H1 (cell line): Measurements from ENCODE around the gene CLCN3. TPM values are rescaled to one million over a fixed set of nuclear protein-coding genes. Genes with fewer than 3 reads are reported as not detected.

Source experiments
- ASH2L ChIP-seq: fragments of 200-600, 300-600 bp; sonication (generic); IDR thresholded peaks from one replicate; pipeline ENCODE4 v1.7.1; 2017; ENCODE audit warnings: low read length
- BCL11A ChIP-seq, 2 experiments: IDR thresholded peaks; one replicate each; pipeline ENCODE4 v1.6.1; 2011; ENCODE audit warnings: low read depth in 2 of 2, low read length in 2 of 2, mild to moderate bottlenecking in 2 of 2
- CHD1 ChIP-seq: IDR thresholded peaks from 2 replicates; pipeline ENCODE4 v1.6.1; 2012; ENCODE audit warnings: low read depth, low read length, improper control_type of control experiment
- CTBP2 ChIP-seq: IDR thresholded peaks from 2 replicates; pipeline ENCODE4 v1.7.0; 2011; ENCODE audit warnings: borderline replicate concordance, mild to moderate bottlenecking, moderate library complexity, mixed read lengths, low read length; ENCODE audit not compliant: insufficient read depth, insufficient read length
- FOSL1 ChIP-seq: IDR thresholded peaks from 2 replicates; pipeline ENCODE4 v1.6.1; 2011; ENCODE audit warnings: mild to moderate bottlenecking, low read depth, low read length, moderate library complexity; ENCODE audit not compliant: insufficient read depth
- JUN ChIP-seq: IDR thresholded peaks from 2 replicates; pipeline ENCODE4 v1.6.1; 2011; ENCODE audit warnings: low read depth, mild to moderate bottlenecking, improper control_type of control experiment, low read length
- KDM1A ChIP-seq: fragments of 200-600, 300-600 bp; sonication (generic); IDR thresholded peaks from 2 replicates; pipeline ENCODE4 v1.7.1; 2016; ENCODE audit warnings: mild to moderate bottlenecking, low read length, borderline replicate concordance
- KDM4A ChIP-seq: IDR thresholded peaks from one replicate; pipeline ENCODE4 v1.7.1; 2012; ENCODE audit warnings: low read depth, mild to moderate bottlenecking, moderate library complexity, low read length, inconsistent platforms; ENCODE audit not compliant: severe bottlenecking
- RXRA ChIP-seq: IDR thresholded peaks from 2 replicates; pipeline ENCODE4 v1.6.1; 2011; ENCODE audit warnings: low read depth, mild to moderate bottlenecking, low read length, moderate library complexity; ENCODE audit not compliant: insufficient read depth
- SIX5 ChIP-seq: IDR thresholded peaks from 2 replicates; pipeline ENCODE4 v1.6.1; 2011; ENCODE audit warnings: mild to moderate bottlenecking, low read depth, low read length
- SP1 ChIP-seq: IDR thresholded peaks from 2 replicates; pipeline ENCODE4 v1.6.1; 2011; ENCODE audit warnings: low read depth, low read length
- TEAD4 ChIP-seq: IDR thresholded peaks from 2 replicates; pipeline ENCODE4 v1.6.1; 2012; ENCODE audit warnings: low read depth, low read length, inconsistent platforms, mixed read lengths
- polyA plus RNA-seq, 7 experiments: library from polyadenylated mRNA; depleted of rRNA in 3 of 7; stranded (reverse) in 5 of 7; unstranded in 2 of 7; fragments of >200 nt in 5 of 7; fragments of 200-250 nt in 2 of 7; gene quantifications; 1 replicate in 5 of 7; 2 replicates in 1 of 7; 4 replicates in 1 of 7; pipeline versions ENCODE4 v1.2.1 to v1.2.3, GENCODE V29; 2011 to 2013; ENCODE audit warnings: missing spikeins in 2 of 7, mixed read lengths in 2 of 7
- total RNA-seq: library from RNA; stranded (reverse); fragmentation: NEBNext Ultra II Directional; extraction: Animal tissue kit (Norgen Biotek cat#: 25700); gene quantifications from 2 replicates; pipeline ENCODE4 v1.2.1, GENCODE V29; 2021
- TF ChIP-seq, protein P1 (sequence below): fragments of 300-600 bp; sonication (generic); IDR thresholded peaks from 2 replicates; pipeline ENCODE4 v1.7.1; 2012; ENCODE audit warnings: low read length, moderate library complexity, mild to moderate bottlenecking, inconsistent platforms; ENCODE audit not compliant: insufficient replicate concordance

Gene CLCN3
- total and polyA plus RNA-seq, 2 of the 8 experiments (the other 6 are each of a cell fraction or from before 2014, with no cell fraction given), result 8.8 to 32.8 TPM

DNA sequence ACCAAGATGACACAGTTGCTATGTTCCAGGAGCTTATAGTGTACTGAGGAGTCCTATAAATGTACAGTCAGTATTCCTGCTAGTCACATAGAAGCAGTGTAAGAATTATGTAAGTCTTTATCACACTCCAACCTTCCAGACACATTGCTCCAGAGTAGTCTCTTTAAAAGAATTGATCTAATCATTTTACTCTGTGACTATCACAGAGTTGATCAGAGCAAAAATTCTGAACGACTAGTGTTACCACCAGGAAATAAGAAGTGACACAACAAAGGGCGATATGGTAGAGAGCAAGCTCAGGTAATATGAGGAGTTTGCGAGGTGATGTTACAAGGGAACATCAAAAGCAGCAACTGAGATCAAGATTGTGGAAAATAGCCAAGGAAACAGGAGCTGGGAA, 146.4 kb downstream of the CLCN3 start (continued):
- TF ChIP-seq, protein P1, sequence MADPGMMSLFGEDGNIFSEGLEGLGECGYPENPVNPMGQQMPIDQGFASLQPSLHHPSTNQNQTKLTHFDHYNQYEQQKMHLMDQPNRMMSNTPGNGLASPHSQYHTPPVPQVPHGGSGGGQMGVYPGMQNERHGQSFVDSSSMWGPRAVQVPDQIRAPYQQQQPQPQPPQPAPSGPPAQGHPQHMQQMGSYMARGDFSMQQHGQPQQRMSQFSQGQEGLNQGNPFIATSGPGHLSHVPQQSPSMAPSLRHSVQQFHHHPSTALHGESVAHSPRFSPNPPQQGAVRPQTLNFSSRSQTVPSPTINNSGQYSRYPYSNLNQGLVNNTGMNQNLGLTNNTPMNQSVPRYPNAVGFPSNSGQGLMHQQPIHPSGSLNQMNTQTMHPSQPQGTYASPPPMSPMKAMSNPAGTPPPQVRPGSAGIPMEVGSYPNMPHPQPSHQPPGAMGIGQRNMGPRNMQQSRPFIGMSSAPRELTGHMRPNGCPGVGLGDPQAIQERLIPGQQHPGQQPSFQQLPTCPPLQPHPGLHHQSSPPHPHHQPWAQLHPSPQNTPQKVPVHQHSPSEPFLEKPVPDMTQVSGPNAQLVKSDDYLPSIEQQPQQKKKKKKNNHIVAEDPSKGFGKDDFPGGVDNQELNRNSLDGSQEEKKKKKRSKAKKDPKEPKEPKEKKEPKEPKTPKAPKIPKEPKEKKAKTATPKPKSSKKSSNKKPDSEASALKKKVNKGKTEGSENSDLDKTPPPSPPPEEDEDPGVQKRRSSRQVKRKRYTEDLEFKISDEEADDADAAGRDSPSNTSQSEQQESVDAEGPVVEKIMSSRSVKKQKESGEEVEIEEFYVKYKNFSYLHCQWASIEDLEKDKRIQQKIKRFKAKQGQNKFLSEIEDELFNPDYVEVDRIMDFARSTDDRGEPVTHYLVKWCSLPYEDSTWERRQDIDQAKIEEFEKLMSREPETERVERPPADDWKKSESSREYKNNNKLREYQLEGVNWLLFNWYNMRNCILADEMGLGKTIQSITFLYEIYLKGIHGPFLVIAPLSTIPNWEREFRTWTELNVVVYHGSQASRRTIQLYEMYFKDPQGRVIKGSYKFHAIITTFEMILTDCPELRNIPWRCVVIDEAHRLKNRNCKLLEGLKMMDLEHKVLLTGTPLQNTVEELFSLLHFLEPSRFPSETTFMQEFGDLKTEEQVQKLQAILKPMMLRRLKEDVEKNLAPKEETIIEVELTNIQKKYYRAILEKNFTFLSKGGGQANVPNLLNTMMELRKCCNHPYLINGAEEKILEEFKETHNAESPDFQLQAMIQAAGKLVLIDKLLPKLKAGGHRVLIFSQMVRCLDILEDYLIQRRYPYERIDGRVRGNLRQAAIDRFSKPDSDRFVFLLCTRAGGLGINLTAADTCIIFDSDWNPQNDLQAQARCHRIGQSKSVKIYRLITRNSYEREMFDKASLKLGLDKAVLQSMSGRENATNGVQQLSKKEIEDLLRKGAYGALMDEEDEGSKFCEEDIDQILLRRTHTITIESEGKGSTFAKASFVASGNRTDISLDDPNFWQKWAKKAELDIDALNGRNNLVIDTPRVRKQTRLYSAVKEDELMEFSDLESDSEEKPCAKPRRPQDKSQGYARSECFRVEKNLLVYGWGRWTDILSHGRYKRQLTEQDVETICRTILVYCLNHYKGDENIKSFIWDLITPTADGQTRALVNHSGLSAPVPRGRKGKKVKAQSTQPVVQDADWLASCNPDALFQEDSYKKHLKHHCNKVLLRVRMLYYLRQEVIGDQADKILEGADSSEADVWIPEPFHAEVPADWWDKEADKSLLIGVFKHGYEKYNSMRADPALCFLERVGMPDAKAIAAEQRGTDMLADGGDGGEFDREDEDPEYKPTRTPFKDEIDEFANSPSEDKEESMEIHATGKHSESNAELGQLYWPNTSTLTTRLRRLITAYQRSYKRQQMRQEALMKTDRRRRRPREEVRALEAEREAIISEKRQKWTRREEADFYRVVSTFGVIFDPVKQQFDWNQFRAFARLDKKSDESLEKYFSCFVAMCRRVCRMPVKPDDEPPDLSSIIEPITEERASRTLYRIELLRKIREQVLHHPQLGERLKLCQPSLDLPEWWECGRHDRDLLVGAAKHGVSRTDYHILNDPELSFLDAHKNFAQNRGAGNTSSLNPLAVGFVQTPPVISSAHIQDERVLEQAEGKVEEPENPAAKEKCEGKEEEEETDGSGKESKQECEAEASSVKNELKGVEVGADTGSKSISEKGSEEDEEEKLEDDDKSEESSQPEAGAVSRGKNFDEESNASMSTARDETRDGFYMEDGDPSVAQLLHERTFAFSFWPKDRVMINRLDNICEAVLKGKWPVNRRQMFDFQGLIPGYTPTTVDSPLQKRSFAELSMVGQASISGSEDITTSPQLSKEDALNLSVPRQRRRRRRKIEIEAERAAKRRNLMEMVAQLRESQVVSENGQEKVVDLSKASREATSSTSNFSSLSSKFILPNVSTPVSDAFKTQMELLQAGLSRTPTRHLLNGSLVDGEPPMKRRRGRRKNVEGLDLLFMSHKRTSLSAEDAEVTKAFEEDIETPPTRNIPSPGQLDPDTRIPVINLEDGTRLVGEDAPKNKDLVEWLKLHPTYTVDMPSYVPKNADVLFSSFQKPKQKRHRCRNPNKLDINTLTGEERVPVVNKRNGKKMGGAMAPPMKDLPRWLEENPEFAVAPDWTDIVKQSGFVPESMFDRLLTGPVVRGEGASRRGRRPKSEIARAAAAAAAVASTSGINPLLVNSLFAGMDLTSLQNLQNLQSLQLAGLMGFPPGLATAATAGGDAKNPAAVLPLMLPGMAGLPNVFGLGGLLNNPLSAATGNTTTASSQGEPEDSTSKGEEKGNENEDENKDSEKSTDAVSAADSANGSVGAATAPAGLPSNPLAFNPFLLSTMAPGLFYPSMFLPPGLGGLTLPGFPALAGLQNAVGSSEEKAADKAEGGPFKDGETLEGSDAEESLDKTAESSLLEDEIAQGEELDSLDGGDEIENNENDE, result no peak
- no peak for TF ChIP-seq SP1
- TF ChIP-seq ASH2L, result no peak
- TF ChIP-seq KDM1A, result no peak
- no peak for TF ChIP-seq FOSL1
- TF ChIP-seq RXRA, result no peak
- TF ChIP-seq KDM4A, result no peak
- no peak for TF ChIP-seq SIX5
- no peak for TF ChIP-seq BCL11A (IDR thresholded peaks at IDR 0.05; ENCODE audit: low read depth in 2 of 2, low read length in 2 of 2)
- no peak for TF ChIP-seq CTBP2
- TF ChIP-seq CHD1, result no peak
- no peak for TF ChIP-seq TEAD4
- no peak for TF ChIP-seq JUN
